PFSK-1 (cell line): ENCODE measurements around the gene HESX1.

Source experiments
- POLR2AphosphoS5 ChIP-seq: IDR thresholded peaks from 2 replicates; pipeline ENCODE4 v1.6.1; 2012; ENCODE audit warnings: low read depth, mild to moderate bottlenecking, control low read depth, low read length, moderate library complexity
- SIN3A ChIP-seq: IDR thresholded peaks from 2 replicates; pipeline ENCODE4 v1.6.1; 2012; ENCODE audit warnings: mild to moderate bottlenecking, low read length, moderate library complexity, borderline replicate concordance; ENCODE audit not compliant: insufficient read depth
- TAF1 ChIP-seq: IDR thresholded peaks from 2 replicates; pipeline ENCODE4 v1.6.1; 2012; ENCODE audit warnings: low read length, control low read depth, borderline replicate concordance; ENCODE audit not compliant: insufficient read depth
- TF ChIP-seq, protein P1 (sequence below), 2 experiments: IDR thresholded peaks; 2 replicates each; pipeline versions ENCODE4 v1.6.1 to v1.8.0; 2011 to 2012; ENCODE audit warnings: low read depth in 2 of 2, low read length in 2 of 2, control low read depth in 1 of 2, inconsistent platforms in 1 of 2, mild to moderate bottlenecking in 1 of 2, moderate library complexity in 1 of 2; ENCODE audit not compliant: insufficient read depth in 1 of 2

DNA sequence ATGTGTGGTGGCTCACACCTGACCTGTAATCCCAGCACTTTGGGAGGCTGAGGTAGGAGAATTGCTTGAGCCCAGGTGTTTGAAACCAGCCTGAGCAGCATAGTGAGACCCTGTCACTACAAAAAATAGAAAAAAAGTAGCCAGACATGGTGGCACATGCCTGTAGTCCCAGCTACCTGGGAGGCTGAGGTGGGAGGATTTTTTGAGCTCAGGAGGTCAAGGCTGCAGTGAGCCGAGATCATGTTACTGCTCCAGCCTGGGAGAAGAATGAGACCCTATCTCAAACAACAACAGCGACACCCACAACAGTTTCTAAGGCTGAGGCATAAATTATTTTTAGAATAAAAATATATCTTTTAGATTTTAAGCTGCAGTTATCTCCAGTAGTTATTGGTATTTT lies 34.0 kb upstream of the HESX1 start:
- TF ChIP-seq POLR2AphosphoS5 (no peak), TAF1 (no peak), SIN3A (no peak)
- TF ChIP-seq, protein P1, sequence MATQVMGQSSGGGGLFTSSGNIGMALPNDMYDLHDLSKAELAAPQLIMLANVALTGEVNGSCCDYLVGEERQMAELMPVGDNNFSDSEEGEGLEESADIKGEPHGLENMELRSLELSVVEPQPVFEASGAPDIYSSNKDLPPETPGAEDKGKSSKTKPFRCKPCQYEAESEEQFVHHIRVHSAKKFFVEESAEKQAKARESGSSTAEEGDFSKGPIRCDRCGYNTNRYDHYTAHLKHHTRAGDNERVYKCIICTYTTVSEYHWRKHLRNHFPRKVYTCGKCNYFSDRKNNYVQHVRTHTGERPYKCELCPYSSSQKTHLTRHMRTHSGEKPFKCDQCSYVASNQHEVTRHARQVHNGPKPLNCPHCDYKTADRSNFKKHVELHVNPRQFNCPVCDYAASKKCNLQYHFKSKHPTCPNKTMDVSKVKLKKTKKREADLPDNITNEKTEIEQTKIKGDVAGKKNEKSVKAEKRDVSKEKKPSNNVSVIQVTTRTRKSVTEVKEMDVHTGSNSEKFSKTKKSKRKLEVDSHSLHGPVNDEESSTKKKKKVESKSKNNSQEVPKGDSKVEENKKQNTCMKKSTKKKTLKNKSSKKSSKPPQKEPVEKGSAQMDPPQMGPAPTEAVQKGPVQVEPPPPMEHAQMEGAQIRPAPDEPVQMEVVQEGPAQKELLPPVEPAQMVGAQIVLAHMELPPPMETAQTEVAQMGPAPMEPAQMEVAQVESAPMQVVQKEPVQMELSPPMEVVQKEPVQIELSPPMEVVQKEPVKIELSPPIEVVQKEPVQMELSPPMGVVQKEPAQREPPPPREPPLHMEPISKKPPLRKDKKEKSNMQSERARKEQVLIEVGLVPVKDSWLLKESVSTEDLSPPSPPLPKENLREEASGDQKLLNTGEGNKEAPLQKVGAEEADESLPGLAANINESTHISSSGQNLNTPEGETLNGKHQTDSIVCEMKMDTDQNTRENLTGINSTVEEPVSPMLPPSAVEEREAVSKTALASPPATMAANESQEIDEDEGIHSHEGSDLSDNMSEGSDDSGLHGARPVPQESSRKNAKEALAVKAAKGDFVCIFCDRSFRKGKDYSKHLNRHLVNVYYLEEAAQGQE (IDR thresholded peaks at IDR 0.05; ENCODE audit: insufficient read depth in 1 of 2, low read depth in 2 of 2, low read length in 2 of 2) = no peak
